GM12872 (cell line): ENCODE measurements around the gene LBHD2.

Source experiments
- CTCF ChIP-seq: IDR thresholded peaks from 3 replicates; pipeline ENCODE4 v1.5.1; 2011; ENCODE audit warnings: low read depth, mild to moderate bottlenecking, low read length, moderate library complexity; ENCODE audit not compliant: insufficient read depth

The LBHD2 gene

GRCh38 chr14:103084021-103084919 lies at the start of gene LBHD2:
Gene LBHD2 (plus strand): TSS chr14:103084210. CDS start chr14:103086013, 1,803 bp downstream.
- TF ChIP-seq CTCF = no peak

- TF ChIP-seq CTCF = no peak
Measured at GRCh38 chr14:103041464-103041863, 42.5 kb upstream of the LBHD2 start.

- no peak for TF ChIP-seq CTCF
Measured at GRCh38 chr14:103043257-103044015, 40.6 kb upstream of the LBHD2 start.

- TF ChIP-seq CTCF = no peak
Measured at GRCh38 chr14:103045371-103045869, 38.6 kb upstream of the LBHD2 start.

- no peak for TF ChIP-seq CTCF
Measured at GRCh38 chr14:103050935-103051334, 33.1 kb upstream of the LBHD2 start.

- TF ChIP-seq CTCF = no peak
Measured at GRCh38 chr14:103052407-103052806, 31.6 kb upstream of the LBHD2 start.

- TF ChIP-seq CTCF = no peak
Measured at GRCh38 chr14:103055695-103056094, 28.3 kb upstream of the LBHD2 start.
